Skin of body (tissue), 3 donors: ENCODE measurements around the gene CASKIN1. TPM values are rescaled to one million over a fixed set of nuclear protein-coding genes. Genes with fewer than 3 reads are reported as not detected.
"Not testable (repeated sequence)": the region's sequence is repeated elsewhere in the genome, so short reads cannot be mapped to it uniquely, and the experiment has no call there.

Source experiments
- DNase-seq: peaks from one replicate; lab custom pipeline; 2025; lab: John Stamatoyannopoulos, UW
- small RNA-seq: library from RNA; depleted of rRNA; stranded (forward); fragments of <200 nt; gene quantifications from one replicate; pipeline ENCODE3, GENCODE V24; 2014; ENCODE audit warnings: low replicate concordance
- total RNA-seq: library from RNA; depleted of rRNA; stranded (reverse); fragments of >200 nt; gene quantifications from one replicate; pipeline ENCODE4 v1.2.3, GENCODE V29; 2014

Gene CASKIN1
- total RNA-seq, 1 donor from 2014 or later: 0.79 TPM

- no peak for DNase-seq
These were observed 52.4 kb downstream of the CASKIN1 start for GRCh38 chr16:2143878-2144485.

- no peak for DNase-seq
These were observed 53.2 kb downstream of the CASKIN1 start for GRCh38 chr16:2142942-2143877.

GRCh38 chr16:2135770-2136490, 60.5 kb downstream of the CASKIN1 start, which contains the start of gene PKD1:
Gene PKD1 (minus strand): TSS chr16:2135898. CDS start chr16:2135689, 209 bp downstream.
- DNase-seq: peak; percentile 90

GRCh38 chr16:2135071-2135470, 61.3 kb downstream of the CASKIN1 start:
- DNase-seq: not testable (repeated sequence)

- DNase-seq: not testable (repeated sequence)
These were observed 62.6 kb downstream of the CASKIN1 start for GRCh38 chr16:2133797-2134196.

- DNase-seq: not testable (repeated sequence)
These were observed 66.4 kb downstream of the CASKIN1 start for GRCh38 chr16:2129890-2130447.

GRCh38 chr16:2129251-2129650, 67.2 kb downstream of the CASKIN1 start:
- not testable (repeated sequence) for DNase-seq

GRCh38 chr16:2127630-2128280, 68.7 kb downstream of the CASKIN1 start:
- DNase-seq: peak; percentile 61

Small RNA genes within 50 kb of the gene (small RNA-seq; reads per million reads assigned to genes)
- gene MIR3180-5: not detected
- not detected for gene MIR4516
- not detected for gene RF00019
- gene SNORD60: not detected

Other genes starting within 250 kb of the CASKIN1 start
- 14.2 TPM for gene RPL3L, start 241.9 kb downstream of the CASKIN1 start, total RNA-seq
- 72.4 TPM for gene NDUFB10, start 237.1 kb downstream of the CASKIN1 start, total RNA-seq
- 1,364 TPM for gene RPS2, start 231.8 kb downstream of the CASKIN1 start, total RNA-seq
- not detected for gene RNF151, start 229.7 kb downstream of the CASKIN1 start, total RNA-seq
- gene TBL3, start 224.6 kb downstream of the CASKIN1 start, total RNA-seq: 17.5 TPM
- gene NOXO1, start 215.1 kb downstream of the CASKIN1 start, total RNA-seq: 0.39 TPM
- 5.8 TPM for gene GFER, start 212.4 kb downstream of the CASKIN1 start, total RNA-seq
- gene SYNGR3, start 206.6 kb downstream of the CASKIN1 start, total RNA-seq: 0.69 TPM
- gene ZNF598, start 186.8 kb downstream of the CASKIN1 start, total RNA-seq: 12.8 TPM
- 2.2 TPM for gene NPW, start 176.8 kb downstream of the CASKIN1 start, total RNA-seq
- 20.1 TPM for gene NHERF2, start 169.7 kb downstream of the CASKIN1 start, total RNA-seq
- 14.8 TPM for gene NTHL1, start 148.8 kb downstream of the CASKIN1 start, total RNA-seq
- 58.9 TPM for gene TSC2, start 148.6 kb downstream of the CASKIN1 start, total RNA-seq
- gene PKD1, start 60.7 kb downstream of the CASKIN1 start, total RNA-seq: 76.2 TPM
- gene RAB26, start 48.0 kb downstream of the CASKIN1 start, total RNA-seq: 1.6 TPM
- 17.3 TPM for gene TRAF7, start 40.8 kb downstream of the CASKIN1 start, total RNA-seq
- 9.4 TPM for gene MLST8, start 8.8 kb upstream of the CASKIN1 start, total RNA-seq
- gene BRICD5, start 14.3 kb upstream of the CASKIN1 start, total RNA-seq: 2.7 TPM
- gene PGP, start 18.2 kb upstream of the CASKIN1 start, total RNA-seq: 4.1 TPM
- 23.2 TPM for gene E4F1, start 27.0 kb upstream of the CASKIN1 start, total RNA-seq
- gene DNASE1L2, start 39.8 kb upstream of the CASKIN1 start, total RNA-seq: 17.3 TPM
- 24.3 TPM for gene ECI1, start 55.0 kb upstream of the CASKIN1 start, total RNA-seq
- 57.3 TPM for gene RNPS1, start 71.5 kb upstream of the CASKIN1 start, total RNA-seq
- 3.5 TPM for gene ABCA3, start 144.1 kb upstream of the CASKIN1 start, total RNA-seq
- gene CCNF, start 232.8 kb upstream of the CASKIN1 start, total RNA-seq: 7.8 TPM